ENCODE results near the gene NT5DC4. TPM values are rescaled to one million over a fixed set of nuclear protein-coding genes. Genes with fewer than 3 reads are reported as not detected.
"Not testable (repeated sequence)": the region's sequence is repeated elsewhere in the genome, so short reads cannot be mapped to it uniquely, and the experiment has no call there.

NT5DC4 gene
- total RNA-seq, 1 donor from 2014 or later, result 0.53 TPM

GRCh38 chr2:112699984-112700667 lies 20.7 kb upstream of the NT5DC4 start:
- Histone ChIP-seq H3K36me3 (no peaks in the 10 kb centered on the region), H3K4me1 (peaks cover 22% of the 10 kb centered on the region), H3K27ac (peak overlapping the region; percentile 63), H3K4me3 (no peak overlapping the region), H3K9me3 (no peaks in the 10 kb centered on the region), H3K27me3 (ENCODE audit: low read depth) (no peaks in the 10 kb centered on the region)
- intact Hi-C loops (cut with DNase I), result no loop called here
- peak; percentile 75 to 78 for ATAC-seq
- no peak for TF ChIP-seq CTCF (IDR thresholded peaks at IDR 0.05)
- DNase-seq, result no peak

GRCh38 chr2:112701052-112701451 lies 19.8 kb upstream of the NT5DC4 start:
- no peak for TF ChIP-seq CTCF (IDR thresholded peaks at IDR 0.05)
- intact Hi-C loops (cut with DNase I), result no loop called here
- no peaks in the 10 kb centered on the region for H3K9me3 ChIP-seq
- H3K4me3 ChIP-seq, result no peak overlapping the region
- ATAC-seq (peak; percentile 64 to 80), DNase-seq (no peak)
- H3K27me3 ChIP-seq (ENCODE audit: low read depth), result no peaks in the 10 kb centered on the region
- no peaks in the 10 kb centered on the region for H3K36me3 ChIP-seq
- peak overlapping the region; percentile 63 for H3K27ac ChIP-seq
- peaks cover 22% of the 10 kb centered on the region for H3K4me1 ChIP-seq

DNA sequence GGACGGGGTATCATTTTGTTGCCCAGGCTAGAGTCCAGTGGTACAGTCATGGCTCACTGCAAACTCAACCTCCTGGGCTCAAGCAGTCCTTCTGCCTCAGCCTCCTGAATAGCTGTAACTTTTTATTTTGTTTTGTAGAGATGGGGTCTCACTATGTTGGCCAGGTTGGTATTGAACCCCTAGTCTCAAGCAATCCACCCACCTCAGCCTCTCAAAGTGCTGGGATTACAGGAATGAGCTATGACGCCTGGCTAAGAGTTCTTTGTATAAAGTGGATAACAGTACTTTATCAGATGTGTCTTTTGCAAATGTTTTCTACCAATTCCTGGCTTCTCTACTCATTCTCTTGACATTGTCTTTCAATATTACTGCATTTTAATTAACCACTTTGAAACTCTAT lies 17.1 kb upstream of the NT5DC4 start:
- no peaks in the 10 kb centered on the region for H3K9me3 ChIP-seq
- no peak overlapping the region for H3K27ac ChIP-seq
- intact Hi-C loops (cut with DNase I), result no loop called here
- H3K4me1 ChIP-seq, result peaks cover 27% of the 10 kb centered on the region
- no peak for TF ChIP-seq CTCF (IDR thresholded peaks at IDR 0.05)
- ATAC-seq (no peak), DNase-seq (no peak)
- no peaks in the 10 kb centered on the region for H3K36me3 ChIP-seq
- no peak overlapping the region for H3K4me3 ChIP-seq
- no peaks in the 10 kb centered on the region for H3K27me3 ChIP-seq (ENCODE audit: low read depth)

- no peaks in the 10 kb centered on the region for H3K36me3 ChIP-seq
- no peak for DNase-seq
- no peaks in the 10 kb centered on the region for H3K9me3 ChIP-seq
- H3K4me1 ChIP-seq, result peaks cover 18% of the 10 kb centered on the region
- H3K27ac ChIP-seq, result no peak overlapping the region
- ATAC-seq, result no peak
- no peak overlapping the region for H3K4me3 ChIP-seq
- no peak for TF ChIP-seq CTCF (IDR thresholded peaks at IDR 0.05)
- no peaks in the 10 kb centered on the region for H3K27me3 ChIP-seq (ENCODE audit: low read depth)
- intact Hi-C loops (cut with DNase I), result no loop called here
Observed at GRCh38 chr2:112705575-112705974, 15.2 kb upstream of the NT5DC4 start.

- no peaks in the 10 kb centered on the region for H3K9me3 ChIP-seq
- intact Hi-C loops (cut with DNase I), result no loop called here
- ATAC-seq, result peak; percentile 33 to 49
- no peaks in the 10 kb centered on the region for H3K27me3 ChIP-seq (ENCODE audit: low read depth)
- H3K27ac ChIP-seq, result no peak overlapping the region
- no peak for DNase-seq
- H3K36me3 ChIP-seq, result no peaks in the 10 kb centered on the region
- H3K4me1 ChIP-seq, result peaks cover 12% of the 10 kb centered on the region
- no peak for TF ChIP-seq CTCF (IDR thresholded peaks at IDR 0.05)
- no peak overlapping the region for H3K4me3 ChIP-seq
Observed at GRCh38 chr2:112706170-112706664, 14.6 kb upstream of the NT5DC4 start.

DNA sequence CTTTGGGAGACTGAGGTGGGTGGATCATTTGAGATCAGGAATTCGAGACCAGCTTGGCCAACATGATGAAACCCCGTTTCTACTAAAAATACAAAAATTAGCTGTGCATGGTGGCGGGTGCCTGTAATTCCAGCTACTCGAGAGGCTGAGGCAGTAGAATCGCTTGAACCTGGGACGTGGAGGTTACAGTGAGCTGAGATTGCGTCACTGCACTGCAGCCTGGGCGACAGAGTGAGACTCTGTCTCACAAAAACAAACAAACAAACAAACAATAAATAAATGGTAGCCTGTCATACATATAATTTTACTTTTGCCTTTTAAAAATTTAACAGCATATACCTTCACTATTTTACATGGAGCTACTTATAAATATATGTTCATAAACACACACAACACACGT lies 13.9 kb upstream of the NT5DC4 start:
- not testable (repeated sequence) for ATAC-seq, DNase-seq
- peaks cover 11% of the 10 kb centered on the region for H3K4me1 ChIP-seq

More for the DNA sequence above, 13.9 kb upstream of the NT5DC4 start:
- H3K27ac ChIP-seq; H3K27me3 ChIP-seq (ENCODE audit: low read depth); H3K36me3 ChIP-seq; H3K4me3 ChIP-seq; H3K9me3 ChIP-seq; intact Hi-C loops (cut with DNase I): not testable (repeated sequence)
